IMR-90 (cell line): Measurements from ENCODE around the gene CDH13. TPM values are rescaled to one million over a fixed set of nuclear protein-coding genes. Genes with fewer than 3 reads are reported as not detected.

ENCODE experiments used
- ATAC-seq: fragments of 200-7000 bp; cut with Tn5 transposase; 2 replicates; pipeline ENCODE4 v1.9.1; 2020; ENCODE audit warnings: low read depth, mild to moderate bottlenecking, moderate library complexity
- BruUV-seq: library from RNA; stranded (reverse); fragments of 400-500 nt; replicated peaks from 2 replicates; lab custom pipeline; 2021; lab: Mats Ljungman, UMichigan
- CTCF ChIA-PET: fragments of 300-600 bp; formaldehyde crosslinking; extraction: SDS; loops from one replicate; lab custom pipeline; 2021; ENCODE audit warnings: antibody characterized with exemption; lab: Yijun Ruan, JAX
- POLR2A ChIA-PET: fragments of 300-600 bp; sonication (Branson Sonifier 250); formaldehyde crosslinking; loops from one replicate; lab custom pipeline; 2022; ENCODE audit warnings: antibody characterized with exemption; ENCODE audit not compliant: unreplicated experiment; lab: Charles Lee
- DNase-seq: peaks from one replicate; pipeline ENCODE4 v3.0.0; 2013
- H2AFZ ChIP-seq: replicated peaks from 2 replicates; pipeline ENCODE3; 2013; ENCODE audit warnings: low read length, mild to moderate bottlenecking; ENCODE audit not compliant: poor library complexity
- H2AK5ac ChIP-seq: 2 replicates; pipeline ENCODE4 v1.6.1; 2013; ENCODE audit warnings: low read depth, low read length, inconsistent platforms
- H2AK9ac ChIP-seq: replicated peaks from 2 replicates; pipeline ENCODE3; 2013; ENCODE audit warnings: mild to moderate bottlenecking, low read depth, low read length, moderate library complexity; ENCODE audit not compliant: poor library complexity
- H2BK120ac ChIP-seq: 2 replicates; pipeline ENCODE4 v1.6.1; 2013; ENCODE audit warnings: low read depth, low read length, inconsistent platforms
- H2BK15ac ChIP-seq: 3 replicates; pipeline ENCODE4 v1.6.1; 2013; ENCODE audit warnings: low read depth, low read length, inconsistent platforms
- H2BK20ac ChIP-seq: 2 replicates; pipeline ENCODE4 v1.6.1; 2013; ENCODE audit warnings: low read depth, mild to moderate bottlenecking, inconsistent platforms, low read length, moderate library complexity
- H2BK5ac ChIP-seq: 2 replicates; pipeline ENCODE4 v1.6.1; 2013; ENCODE audit warnings: mild to moderate bottlenecking, low read depth, low read length, inconsistent platforms; ENCODE audit not compliant: poor library complexity, severe bottlenecking
- H3K14ac ChIP-seq: replicated peaks from 2 replicates; pipeline ENCODE4 v1.6.1; 2013; ENCODE audit warnings: low read depth, low read length, inconsistent platforms
- H3K18ac ChIP-seq: 2 replicates; pipeline ENCODE4 v1.6.1; 2013; ENCODE audit warnings: low read depth, low read length, control low read depth
- H3K23ac ChIP-seq: 2 replicates; pipeline ENCODE4 v1.6.1; 2013; ENCODE audit warnings: low read depth, low read length, inconsistent platforms
- H3K27ac ChIP-seq: 2 replicates; pipeline ENCODE4 v1.5.1; 2013; ENCODE audit warnings: mild to moderate bottlenecking, control low read depth, low read length; ENCODE audit not compliant: insufficient read depth
- H3K27me3 ChIP-seq: 2 replicates; pipeline ENCODE4 v1.6.1; 2013; ENCODE audit warnings: low read length; ENCODE audit not compliant: control insufficient read depth, insufficient read depth
- H3K36me3 ChIP-seq: 2 replicates; pipeline ENCODE4 v1.6.1; 2013; ENCODE audit warnings: low read length, mixed read lengths; ENCODE audit not compliant: control insufficient read depth, insufficient read depth
- H3K4ac ChIP-seq: 2 replicates; pipeline ENCODE4 v1.6.1; 2013; ENCODE audit warnings: low read depth, low read length, inconsistent platforms
- H3K4me1 ChIP-seq: 2 replicates; pipeline ENCODE4 v1.6.1; 2013; ENCODE audit warnings: low read length, mixed read lengths; ENCODE audit not compliant: control insufficient read depth, insufficient read depth
- H3K4me2 ChIP-seq: 2 replicates; pipeline ENCODE4 v1.6.1; 2013; ENCODE audit warnings: low read depth, mild to moderate bottlenecking, control low read depth, low read length, moderate library complexity
- H3K4me3 ChIP-seq: 2 replicates; pipeline ENCODE4 v1.5.1; 2013; ENCODE audit warnings: low read depth, mild to moderate bottlenecking, control low read depth, low read length, moderate library complexity; ENCODE audit not compliant: insufficient read depth
- H3K56ac ChIP-seq: 2 replicates; pipeline ENCODE4 v1.6.1; 2013; ENCODE audit warnings: low read length, inconsistent platforms; ENCODE audit not compliant: insufficient read depth; ENCODE audit errors: extremely low read depth
- H3K79me1 ChIP-seq, 2 experiments: 2 replicates each; pipeline ENCODE4 v1.6.1; 2013; ENCODE audit warnings: low read length in 2 of 2, inconsistent platforms in 1 of 2, low read depth in 1 of 2
- H3K9ac ChIP-seq: 2 replicates; pipeline ENCODE4 v1.6.1; 2013; ENCODE audit warnings: low read depth, low read length, control low read depth
- H3K9me1 ChIP-seq: 2 replicates; pipeline ENCODE4 v1.6.1; 2013; ENCODE audit warnings: low read length, inconsistent platforms; ENCODE audit not compliant: insufficient read depth
- H3K9me3 ChIP-seq: 2 replicates; pipeline ENCODE4 v1.6.1; 2013; ENCODE audit warnings: low read length; ENCODE audit not compliant: control insufficient read depth, insufficient read depth
- H4K20me1 ChIP-seq: 2 replicates; pipeline ENCODE4 v1.6.1; 2013; ENCODE audit warnings: low read length, inconsistent platforms; ENCODE audit not compliant: insufficient read depth
- H4K5ac ChIP-seq: 2 replicates; pipeline ENCODE4 v1.6.1; 2013; ENCODE audit warnings: mild to moderate bottlenecking, low read depth, low read length, control low read depth
- H4K8ac ChIP-seq, 2 experiments: 2 replicates each; pipeline ENCODE4 v1.6.1; 2013; ENCODE audit warnings: low read depth in 2 of 2, low read length in 2 of 2, control low read depth in 1 of 2, inconsistent platforms in 1 of 2
- H4K91ac ChIP-seq: 2 replicates; pipeline ENCODE4 v1.6.1; 2013; ENCODE audit warnings: low read depth, low read length, inconsistent platforms; ENCODE audit not compliant: insufficient read depth
- BHLHE40 ChIP-seq: fragments of 150-350 bp; IDR thresholded peaks from 2 replicates; pipeline ENCODE4 v1.6.1; 2016; ENCODE audit warnings: mild to moderate bottlenecking, low read depth, low read length
- CEBPB ChIP-seq: IDR thresholded peaks from 2 replicates; pipeline ENCODE4 v1.6.1; 2012; ENCODE audit warnings: low read depth, low read length, improper control_type of control experiment
- CHD1 ChIP-seq: IDR thresholded peaks from 2 replicates; pipeline ENCODE4 v1.6.1; 2012; ENCODE audit warnings: low read depth, low read length, improper control_type of control experiment
- FOS ChIP-seq: fragments of 150-350 bp; IDR thresholded peaks from 2 replicates; pipeline ENCODE4 v1.6.1; 2016; ENCODE audit warnings: low read depth, low read length
- MAFK ChIP-seq: IDR thresholded peaks from 2 replicates; pipeline ENCODE4 v1.6.1; 2012; ENCODE audit warnings: low read depth, low read length, improper control_type of control experiment
- MAZ ChIP-seq: IDR thresholded peaks from 2 replicates; pipeline ENCODE4 v1.6.1; 2012; ENCODE audit warnings: low read depth, mild to moderate bottlenecking, low read length, improper control_type of control experiment, moderate library complexity, borderline replicate concordance
- MXI1 ChIP-seq: IDR thresholded peaks from 2 replicates; pipeline ENCODE4 v1.6.1; 2012; ENCODE audit warnings: low read depth, mild to moderate bottlenecking, low read length, moderate library complexity, borderline replicate concordance
- NFE2L2 ChIP-seq: fragments of 150-350 bp; IDR thresholded peaks from 2 replicates; pipeline ENCODE4 v1.6.1; 2016; ENCODE audit warnings: low read depth, mild to moderate bottlenecking, low read length
- RAD21 ChIP-seq: IDR thresholded peaks from 2 replicates; pipeline ENCODE4 v1.6.1; 2012; ENCODE audit warnings: low read length, improper control_type of control experiment
- RCOR1 ChIP-seq: IDR thresholded peaks from 2 replicates; pipeline ENCODE4 v1.6.1; 2012; ENCODE audit warnings: mild to moderate bottlenecking, low read length, improper control_type of control experiment; ENCODE audit not compliant: insufficient replicate concordance
- SMC3 ChIP-seq: fragments of 150-350 bp; IDR thresholded peaks from 2 replicates; pipeline ENCODE4 v1.6.1; 2016; ENCODE audit warnings: low read depth, mild to moderate bottlenecking, antibody characterized with exemption, low read length, moderate library complexity
- WGBS, 2 experiments: methylation state at CpG; one replicate each; pipeline versions ENCODE4 v1.1.5 to v1.1.7; 2013; ENCODE audit warnings: missing lambda C conversion rate in 2 of 2; ENCODE audit not compliant: insufficient read length in 1 of 2; ENCODE audit errors: extremely low coverage in 2 of 2; 5-methylcytosine and 5-hydroxymethylcytosine counted together
- dilution Hi-C: fragments of 300-500 bp; cut with HindIII; formaldehyde crosslinking; loops from one replicate; pipeline ENCODE4 v1.14.3; 2018; ENCODE audit warnings: low sequenced_read_pairs; ENCODE audit not compliant: unreplicated experiment
- in situ Hi-C: fragments of 300-500 bp; cut with MboI; formaldehyde crosslinking; loops from 3 replicates; pipeline ENCODE4 v1.14.3; 2019; ENCODE audit warnings: low sequenced_read_pairs, inconsistent platforms, mixed read lengths
- intact Hi-C: fragments of 100-400 bp; cut with micrococcal nuclease; formaldehyde crosslinking; loops from 2 replicates; pipeline ENCODE4 v1.10.0; 2022
- polyA plus RNA-seq, 3 experiments: library from polyadenylated mRNA; depleted of rRNA; stranded (reverse); fragments of >200 nt; gene quantifications; 2 replicates each; pipeline ENCODE4 v1.2.3, GENCODE V29; 2012; ENCODE audit warnings: low replicate concordance in 1 of 3
- total RNA-seq: library from RNA; depleted of rRNA; stranded (reverse); fragments of >200 nt; gene quantifications from 2 replicates; pipeline ENCODE4 v1.2.3, GENCODE V29; 2012
- TF ChIP-seq, protein P1 (sequence below): fragments of 150-350 bp; IDR thresholded peaks from 2 replicates; pipeline ENCODE4 v1.6.1; 2017; ENCODE audit warnings: mild to moderate bottlenecking, antibody characterized with exemption, low read length, low read depth
- TF ChIP-seq, protein P2 (sequence below): fragments of 150-350 bp; IDR thresholded peaks from 2 replicates; pipeline ENCODE4 v1.6.1; 2016; ENCODE audit warnings: low read depth, mild to moderate bottlenecking, low read length, moderate library complexity, borderline replicate concordance
- TF ChIP-seq, protein P3 (sequence below): conservative IDR thresholded peaks from 2 replicates; pipeline ENCODE4 v1.5.1; 2012; ENCODE audit warnings: mild to moderate bottlenecking, low read depth, low read length, improper control_type of control experiment

The CDH13 gene
- total and polyA plus RNA-seq, 2 of the 4 experiments (the other 2 are of a cell fraction), result 61.6 to 74.7 TPM

DNA sequence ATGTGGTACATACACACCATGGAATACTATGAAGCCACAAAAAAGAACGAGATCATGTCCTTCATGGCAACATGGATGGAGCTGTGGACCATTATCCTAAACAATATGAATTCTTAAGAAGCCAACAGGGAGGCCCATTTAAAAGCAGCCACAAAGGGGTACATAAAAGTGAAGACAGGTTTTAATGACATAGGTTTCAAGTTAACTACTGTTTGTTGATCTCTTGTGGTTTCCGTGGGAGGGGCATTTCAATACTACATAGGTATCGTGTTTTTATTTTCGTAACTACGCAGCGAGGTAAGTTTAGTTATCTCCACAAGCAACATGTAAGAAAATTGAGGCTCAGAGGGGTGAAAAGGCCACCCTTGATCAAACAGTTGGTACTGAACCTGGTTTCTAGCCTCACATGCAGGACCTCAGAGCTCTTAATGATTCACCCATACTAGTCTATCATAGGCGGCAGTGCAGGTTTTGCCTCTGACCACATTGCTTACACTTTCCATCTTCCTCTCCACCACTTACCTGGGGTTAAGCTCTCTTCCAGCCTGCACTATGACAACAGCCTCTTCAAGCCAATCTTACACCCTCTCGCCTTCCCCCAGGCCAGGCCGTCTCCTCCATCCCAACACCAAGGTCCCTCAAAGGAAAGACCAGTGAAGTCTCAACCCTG lies 646.9 kb downstream of the CDH13 start:
- Histone ChIP-seq H2AK9ac (no peak overlapping the region), H3K4me3 (no peak overlapping the region), H2BK15ac (no peak overlapping the region), H3K9me1 (no peaks in the 10 kb centered on the region; the same call in 1 of the 2 replicates), H3K36me3 (no peaks in the 10 kb centered on the region), H2AFZ (no peak overlapping the region), H3K9ac (no peak overlapping the region), H2BK20ac (no peak overlapping the region), H4K91ac (no peak overlapping the region), H3K27me3 (no peaks in the 10 kb centered on the region), H4K20me1 (no peaks in the 10 kb centered on the region), H3K27ac (no peak overlapping the region), H3K14ac (no peak overlapping the region), H3K4me1 (no peaks in the 10 kb centered on the region), H3K4ac (no peak overlapping the region), H4K5ac (no peak overlapping the region), H4K8ac (no peak overlapping the region), H2BK120ac (no peak overlapping the region), H2AK5ac (no peak overlapping the region), H3K9me3 (no peaks in the 10 kb centered on the region), H3K4me2 (no peak overlapping the region), H2BK5ac (no peak overlapping the region), H3K79me1 (no peaks in the 10 kb centered on the region), H3K56ac (no peak overlapping the region), H3K18ac (no peak overlapping the region), H3K23ac (no peak overlapping the region)
- in situ Hi-C loops, result no loop called here
- ATAC-seq, result no peak
- POLR2A ChIA-PET, result no interaction called here
- intact Hi-C loops, result no loop called here
- CTCF ChIA-PET, result no interaction called here
- dilution Hi-C loops, result no loop called here
- no peak for TF ChIP-seq MAZ
- TF ChIP-seq CEBPB, result no peak
- no peak for TF ChIP-seq MXI1
- no peak for TF ChIP-seq CHD1
- no peak for TF ChIP-seq RCOR1
- no peak for TF ChIP-seq BHLHE40
- no peak for TF ChIP-seq SMC3
- no peak for TF ChIP-seq NFE2L2
- TF ChIP-seq, protein P1, sequence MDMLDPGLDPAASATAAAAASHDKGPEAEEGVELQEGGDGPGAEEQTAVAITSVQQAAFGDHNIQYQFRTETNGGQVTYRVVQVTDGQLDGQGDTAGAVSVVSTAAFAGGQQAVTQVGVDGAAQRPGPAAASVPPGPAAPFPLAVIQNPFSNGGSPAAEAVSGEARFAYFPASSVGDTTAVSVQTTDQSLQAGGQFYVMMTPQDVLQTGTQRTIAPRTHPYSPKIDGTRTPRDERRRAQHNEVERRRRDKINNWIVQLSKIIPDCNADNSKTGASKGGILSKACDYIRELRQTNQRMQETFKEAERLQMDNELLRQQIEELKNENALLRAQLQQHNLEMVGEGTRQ, result no peak
- TF ChIP-seq, protein P2, sequence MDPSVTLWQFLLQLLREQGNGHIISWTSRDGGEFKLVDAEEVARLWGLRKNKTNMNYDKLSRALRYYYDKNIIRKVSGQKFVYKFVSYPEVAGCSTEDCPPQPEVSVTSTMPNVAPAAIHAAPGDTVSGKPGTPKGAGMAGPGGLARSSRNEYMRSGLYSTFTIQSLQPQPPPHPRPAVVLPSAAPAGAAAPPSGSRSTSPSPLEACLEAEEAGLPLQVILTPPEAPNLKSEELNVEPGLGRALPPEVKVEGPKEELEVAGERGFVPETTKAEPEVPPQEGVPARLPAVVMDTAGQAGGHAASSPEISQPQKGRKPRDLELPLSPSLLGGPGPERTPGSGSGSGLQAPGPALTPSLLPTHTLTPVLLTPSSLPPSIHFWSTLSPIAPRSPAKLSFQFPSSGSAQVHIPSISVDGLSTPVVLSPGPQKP, result no peak
- no peak for TF ChIP-seq FOS
- TF ChIP-seq, protein P3, sequence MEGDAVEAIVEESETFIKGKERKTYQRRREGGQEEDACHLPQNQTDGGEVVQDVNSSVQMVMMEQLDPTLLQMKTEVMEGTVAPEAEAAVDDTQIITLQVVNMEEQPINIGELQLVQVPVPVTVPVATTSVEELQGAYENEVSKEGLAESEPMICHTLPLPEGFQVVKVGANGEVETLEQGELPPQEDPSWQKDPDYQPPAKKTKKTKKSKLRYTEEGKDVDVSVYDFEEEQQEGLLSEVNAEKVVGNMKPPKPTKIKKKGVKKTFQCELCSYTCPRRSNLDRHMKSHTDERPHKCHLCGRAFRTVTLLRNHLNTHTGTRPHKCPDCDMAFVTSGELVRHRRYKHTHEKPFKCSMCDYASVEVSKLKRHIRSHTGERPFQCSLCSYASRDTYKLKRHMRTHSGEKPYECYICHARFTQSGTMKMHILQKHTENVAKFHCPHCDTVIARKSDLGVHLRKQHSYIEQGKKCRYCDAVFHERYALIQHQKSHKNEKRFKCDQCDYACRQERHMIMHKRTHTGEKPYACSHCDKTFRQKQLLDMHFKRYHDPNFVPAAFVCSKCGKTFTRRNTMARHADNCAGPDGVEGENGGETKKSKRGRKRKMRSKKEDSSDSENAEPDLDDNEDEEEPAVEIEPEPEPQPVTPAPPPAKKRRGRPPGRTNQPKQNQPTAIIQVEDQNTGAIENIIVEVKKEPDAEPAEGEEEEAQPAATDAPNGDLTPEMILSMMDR, result no peak
- TF ChIP-seq RAD21, result no peak
- TF ChIP-seq MAFK, result no peak
- WGBS, 2 experiments, result 100% methylated on average over 1 of the region's 9 CpGs; no CpG with 5 or more reads in 1 of the 2 experiments
- BruUV-seq, result no TSS peak
- DNase-seq, result no peak
